Panc1 (cell line): ENCODE data around the gene NEMP1. TPM values are rescaled to one million over a fixed set of nuclear protein-coding genes. Genes with fewer than 3 reads are reported as not detected.

Experiments
- ATAC-seq: fragments of 200-7000 bp; cut with Tn5 transposase; 2 replicates; pipeline ENCODE4 v1.9.1; 2020; ENCODE audit warnings: mild to moderate bottlenecking, moderate library complexity
- BruUV-seq: library from RNA; stranded (reverse); fragments of 400-500 nt; replicated peaks from 2 replicates; lab custom pipeline; 2021; lab: Mats Ljungman, UMichigan
- CTCF ChIA-PET: fragments of 300-600 bp; sonication (Branson Sonifier 250); formaldehyde crosslinking; loops from one replicate; lab custom pipeline; 2022; ENCODE audit warnings: antibody characterized with exemption; lab: Charles Lee
- POLR2A ChIA-PET: fragments of 300-600 bp; sonication (Branson Sonifier 250); formaldehyde crosslinking; loops from one replicate; lab custom pipeline; 2022; ENCODE audit warnings: antibody characterized with exemption; lab: Charles Lee
- DNase-seq: peaks from one replicate; pipeline ENCODE4 v3.0.0-alpha.2; 2010; ENCODE audit warnings: low read depth, low spot score
- H3K27ac ChIP-seq: 2 replicates; pipeline ENCODE4 v1.5.1; 2011; ENCODE audit warnings: mild to moderate bottlenecking, low read length, inconsistent platforms
- H3K27me3 ChIP-seq: fragments of 200-500 bp; sonication (Bioruptor generic); 2 replicates; pipeline ENCODE4 v1.6.0; 2014; ENCODE audit warnings: low read length, inconsistent platforms; ENCODE audit not compliant: control insufficient read depth, insufficient read depth
- H3K36me3 ChIP-seq: fragments of 200-500 bp; sonication (Bioruptor generic); 2 replicates; pipeline ENCODE4 v1.5.1; 2014; ENCODE audit warnings: inconsistent platforms, mild to moderate bottlenecking, low read length, moderate library complexity; ENCODE audit not compliant: control insufficient read depth, insufficient read depth
- H3K4me1 ChIP-seq: 2 replicates; pipeline ENCODE4 v1.5.1; 2011; ENCODE audit warnings: inconsistent platforms, mild to moderate bottlenecking, low read length, moderate library complexity; ENCODE audit not compliant: control insufficient read depth, insufficient read depth
- H3K4me3 ChIP-seq, 2 experiments: 2 replicates each; pipeline ENCODE4 v1.5.1; 2011 to 2012; ENCODE audit warnings: low read depth in 2 of 2, low read length in 2 of 2, mild to moderate bottlenecking in 2 of 2, inconsistent platforms in 1 of 2, moderate library complexity in 1 of 2
- H3K9me3 ChIP-seq: fragments of 200-500 bp; sonication (Bioruptor generic); 2 replicates; pipeline ENCODE4 v1.5.1; 2014; ENCODE audit warnings: low read depth, mild to moderate bottlenecking, inconsistent platforms, low read length, moderate library complexity; ENCODE audit not compliant: control insufficient read depth, insufficient read depth
- POLR2AphosphoS5 ChIP-seq: IDR thresholded peaks from 2 replicates; pipeline ENCODE4 v1.6.1; 2012; ENCODE audit warnings: mild to moderate bottlenecking, low read depth, low read length, moderate library complexity
- SIN3A ChIP-seq: IDR thresholded peaks from 2 replicates; pipeline ENCODE4 v1.6.1; 2012; ENCODE audit warnings: low read depth, mild to moderate bottlenecking, low read length, moderate library complexity, borderline replicate concordance; ENCODE audit not compliant: insufficient read depth
- TCF7L2 ChIP-seq: IDR thresholded peaks from 2 replicates; pipeline ENCODE4 v1.6.1; 2011; ENCODE audit warnings: mild to moderate bottlenecking, low read depth, low read length, inconsistent platforms
- in situ Hi-C: cut with HindIII; loops from 2 replicates; pipeline ENCODE4 v1.10.0; 2016; ENCODE audit warnings: low sequenced_read_pairs, low pct_unique_long_range_greater_than_20kb
- intact Hi-C: fragments of 100-400 bp; cut with micrococcal nuclease; formaldehyde crosslinking; loops from one replicate; pipeline ENCODE4 v1.10.0; 2022; ENCODE audit not compliant: unreplicated experiment
- total RNA-seq: library from RNA; stranded (reverse); gene quantifications from one replicate; pipeline ENCODE4 v1.2.1, GENCODE V29; 2021; ENCODE audit not compliant: unreplicated experiment
- TF ChIP-seq, protein P1 (sequence below): fragments of 450-650 bp; IDR thresholded peaks from 2 replicates; pipeline ENCODE4 v1.5.1; 2017; ENCODE audit warnings: mild to moderate bottlenecking
- TF ChIP-seq, protein P2 (sequence below), 2 experiments: IDR thresholded peaks; 2 replicates each; pipeline ENCODE4 v1.6.1; 2011 to 2012; ENCODE audit warnings: low read depth in 2 of 2, control low read depth in 1 of 2, low read length in 1 of 2, mild to moderate bottlenecking in 1 of 2, moderate library complexity in 1 of 2; ENCODE audit not compliant: insufficient read depth in 1 of 2

Gene NEMP1
- total RNA-seq, 1 experiment from 2014 or later = 46.9 TPM

DNA sequence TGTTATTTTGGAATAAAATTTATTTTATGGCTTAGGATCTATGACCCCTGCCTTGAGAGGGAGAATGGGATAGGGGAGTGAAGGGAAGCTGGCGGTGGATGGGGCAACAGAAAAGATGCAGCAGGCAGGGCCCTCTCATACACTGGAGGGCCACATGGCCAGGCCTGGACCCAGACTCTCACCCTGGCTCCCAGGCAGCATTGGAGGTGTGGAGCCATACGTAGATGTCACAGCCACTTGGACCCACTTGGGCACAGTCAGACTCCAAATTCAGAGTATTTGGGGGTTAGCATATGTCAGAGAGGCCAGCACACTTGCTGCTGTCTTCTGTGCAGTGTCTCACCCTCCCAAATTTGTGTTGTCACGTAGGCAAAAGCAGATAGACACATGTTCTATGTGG, 16.8 kb upstream of the NEMP1 start:
- TF ChIP-seq, protein P1, sequence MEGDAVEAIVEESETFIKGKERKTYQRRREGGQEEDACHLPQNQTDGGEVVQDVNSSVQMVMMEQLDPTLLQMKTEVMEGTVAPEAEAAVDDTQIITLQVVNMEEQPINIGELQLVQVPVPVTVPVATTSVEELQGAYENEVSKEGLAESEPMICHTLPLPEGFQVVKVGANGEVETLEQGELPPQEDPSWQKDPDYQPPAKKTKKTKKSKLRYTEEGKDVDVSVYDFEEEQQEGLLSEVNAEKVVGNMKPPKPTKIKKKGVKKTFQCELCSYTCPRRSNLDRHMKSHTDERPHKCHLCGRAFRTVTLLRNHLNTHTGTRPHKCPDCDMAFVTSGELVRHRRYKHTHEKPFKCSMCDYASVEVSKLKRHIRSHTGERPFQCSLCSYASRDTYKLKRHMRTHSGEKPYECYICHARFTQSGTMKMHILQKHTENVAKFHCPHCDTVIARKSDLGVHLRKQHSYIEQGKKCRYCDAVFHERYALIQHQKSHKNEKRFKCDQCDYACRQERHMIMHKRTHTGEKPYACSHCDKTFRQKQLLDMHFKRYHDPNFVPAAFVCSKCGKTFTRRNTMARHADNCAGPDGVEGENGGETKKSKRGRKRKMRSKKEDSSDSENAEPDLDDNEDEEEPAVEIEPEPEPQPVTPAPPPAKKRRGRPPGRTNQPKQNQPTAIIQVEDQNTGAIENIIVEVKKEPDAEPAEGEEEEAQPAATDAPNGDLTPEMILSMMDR = no peak
- TF ChIP-seq, protein P2, sequence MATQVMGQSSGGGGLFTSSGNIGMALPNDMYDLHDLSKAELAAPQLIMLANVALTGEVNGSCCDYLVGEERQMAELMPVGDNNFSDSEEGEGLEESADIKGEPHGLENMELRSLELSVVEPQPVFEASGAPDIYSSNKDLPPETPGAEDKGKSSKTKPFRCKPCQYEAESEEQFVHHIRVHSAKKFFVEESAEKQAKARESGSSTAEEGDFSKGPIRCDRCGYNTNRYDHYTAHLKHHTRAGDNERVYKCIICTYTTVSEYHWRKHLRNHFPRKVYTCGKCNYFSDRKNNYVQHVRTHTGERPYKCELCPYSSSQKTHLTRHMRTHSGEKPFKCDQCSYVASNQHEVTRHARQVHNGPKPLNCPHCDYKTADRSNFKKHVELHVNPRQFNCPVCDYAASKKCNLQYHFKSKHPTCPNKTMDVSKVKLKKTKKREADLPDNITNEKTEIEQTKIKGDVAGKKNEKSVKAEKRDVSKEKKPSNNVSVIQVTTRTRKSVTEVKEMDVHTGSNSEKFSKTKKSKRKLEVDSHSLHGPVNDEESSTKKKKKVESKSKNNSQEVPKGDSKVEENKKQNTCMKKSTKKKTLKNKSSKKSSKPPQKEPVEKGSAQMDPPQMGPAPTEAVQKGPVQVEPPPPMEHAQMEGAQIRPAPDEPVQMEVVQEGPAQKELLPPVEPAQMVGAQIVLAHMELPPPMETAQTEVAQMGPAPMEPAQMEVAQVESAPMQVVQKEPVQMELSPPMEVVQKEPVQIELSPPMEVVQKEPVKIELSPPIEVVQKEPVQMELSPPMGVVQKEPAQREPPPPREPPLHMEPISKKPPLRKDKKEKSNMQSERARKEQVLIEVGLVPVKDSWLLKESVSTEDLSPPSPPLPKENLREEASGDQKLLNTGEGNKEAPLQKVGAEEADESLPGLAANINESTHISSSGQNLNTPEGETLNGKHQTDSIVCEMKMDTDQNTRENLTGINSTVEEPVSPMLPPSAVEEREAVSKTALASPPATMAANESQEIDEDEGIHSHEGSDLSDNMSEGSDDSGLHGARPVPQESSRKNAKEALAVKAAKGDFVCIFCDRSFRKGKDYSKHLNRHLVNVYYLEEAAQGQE (IDR thresholded peaks at IDR 0.05; ENCODE audit: insufficient read depth in 1 of 2, low read depth in 2 of 2, low read length in 1 of 2) = no peak
- no peak for TF ChIP-seq SIN3A
- TF ChIP-seq POLR2AphosphoS5 = no peak
- TF ChIP-seq TCF7L2 = no peak
- Histone ChIP-seq H3K4me3 (no peak overlapping the region), H3K36me3 (no peaks in the 10 kb centered on the region), H3K9me3 (no peaks in the 10 kb centered on the region), H3K4me1 (peaks cover 5% of the 10 kb centered on the region), H3K27ac (no peak overlapping the region), H3K27me3 (no peaks in the 10 kb centered on the region)
- no peak for ATAC-seq
- intact Hi-C loops (no loop called here), in situ Hi-C loops (no loop called here)
- no peak for DNase-seq
- POLR2A ChIA-PET = no interaction called here
- CTCF ChIA-PET = no interaction called here
- BruUV-seq = no TSS peak

DNA sequence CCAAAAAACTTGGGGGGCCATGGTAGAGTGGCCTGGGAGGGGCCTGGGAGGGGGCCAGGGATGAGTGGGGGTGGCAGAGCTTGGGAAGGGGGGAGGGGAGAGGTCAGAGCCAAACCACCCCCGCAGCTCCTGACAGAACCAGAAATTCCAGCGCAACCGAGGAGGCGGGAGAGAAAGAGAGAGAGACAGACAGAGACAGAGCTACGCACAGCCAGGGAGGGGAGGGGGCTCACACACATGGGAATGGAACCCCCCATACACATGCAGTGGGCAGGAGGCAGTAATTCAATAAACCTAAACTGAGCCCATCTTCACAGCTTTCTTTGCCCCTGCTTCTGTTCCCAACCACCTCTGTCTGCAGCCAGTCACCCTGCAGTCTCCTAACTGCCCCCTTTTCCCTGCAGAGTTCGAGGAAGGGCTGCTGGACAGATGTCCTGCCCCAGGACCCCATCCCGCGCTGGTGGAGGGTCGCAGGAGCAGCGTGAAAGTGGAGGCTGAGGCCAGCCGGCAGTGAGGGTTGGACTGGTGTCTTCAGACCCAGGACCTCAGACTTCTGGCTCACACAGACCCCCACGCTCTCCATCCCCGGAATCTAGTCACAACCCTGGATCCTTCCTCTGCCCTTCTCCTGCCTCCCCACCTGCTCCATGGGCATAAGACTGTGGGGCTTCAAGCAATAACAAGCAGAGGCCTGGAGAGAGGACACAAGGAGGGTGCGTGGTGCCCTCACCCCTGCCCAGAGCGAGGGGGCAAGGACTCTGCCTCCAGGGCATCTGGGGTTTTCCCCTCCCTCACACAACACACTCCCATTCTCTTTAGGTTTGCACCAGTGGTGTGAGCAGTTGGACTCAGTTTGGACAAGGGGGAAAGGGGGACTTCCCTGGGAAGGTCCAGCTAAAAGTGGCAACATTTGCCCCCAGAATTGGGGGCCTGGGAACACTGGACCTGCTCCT, 15.9 kb upstream of the NEMP1 start:
- intact Hi-C loops = no loop called here
- H3K27me3 ChIP-seq = no peaks in the 10 kb centered on the region
- no peak overlapping the region for H3K27ac ChIP-seq
- peaks cover 1% of the 10 kb centered on the region; the same call in 1 of the 2 replicates for H3K36me3 ChIP-seq
- CTCF ChIA-PET = interaction anchor here (0.6 to 1.2 kb wide), 3 partner anchors 9 to 18 kb away, joined by 4 to 7 read pairs (median 4); partner anchors contain the start of gene NEMP1
- POLR2A ChIA-PET = no interaction called here
- TF ChIP-seq SIN3A (no peak), POLR2AphosphoS5 (no peak), TCF7L2 (no peak)
- TF ChIP-seq, protein P2 (IDR thresholded peaks at IDR 0.05; ENCODE audit: insufficient read depth in 1 of 2, low read depth in 2 of 2, low read length in 1 of 2) = no peak
- TF ChIP-seq, protein P1 = no peak
- H3K4me1 ChIP-seq = peaks cover 7% of the 10 kb centered on the region
- DNase-seq (no peak), ATAC-seq (no peak)
- BruUV-seq = no TSS peak
- H3K4me3 ChIP-seq = no peak overlapping the region
- in situ Hi-C loops = no loop called here
- H3K9me3 ChIP-seq = no peaks in the 10 kb centered on the region
